Measurements from ENCODE around the gene RTN4.
A peak's percentile ranks its signal among the peaks of the same experiment; 100 is the strongest.

The RTN4 gene

DNA sequence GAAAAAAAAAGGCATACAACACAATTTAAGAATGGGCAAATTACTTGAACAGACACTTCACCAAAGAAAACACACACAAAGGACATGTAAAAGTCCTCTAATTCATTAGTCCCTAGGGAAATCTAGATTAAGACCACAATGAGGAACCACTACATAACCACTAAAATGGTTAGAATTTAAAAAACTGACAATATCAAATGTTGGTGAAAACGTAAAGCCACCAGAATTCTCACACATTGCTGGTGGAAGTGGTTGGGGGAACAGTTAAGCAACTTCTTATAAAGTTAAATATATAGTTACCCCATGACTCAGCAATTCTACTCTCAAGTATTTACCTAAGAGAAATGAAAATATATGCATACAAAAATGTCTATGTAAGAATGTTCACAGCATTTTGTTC is 11.8 kb downstream of the RTN4 start:
- H3K36me3 ChIP-seq (ENCODE audit: control insufficient read depth, insufficient read depth, low read length), result no peaks in the 10 kb centered on the region
- H3K4me3 ChIP-seq (replicated peaks; ENCODE audit: low read depth, low read length), result no peak overlapping the region
- no peak for DNase-seq (ENCODE audit: extremely low read depth, insufficient read length)
- no peaks in the 10 kb centered on the region for H3K27me3 ChIP-seq (replicated peaks; ENCODE audit: control insufficient read depth, insufficient read depth, low read length)
- no peak for TF ChIP-seq CTCF (IDR thresholded peaks at IDR 0.05; ENCODE audit: insufficient read depth, low read length, poor library complexity, severe bottlenecking)

GRCh38 chr2:55035716-55036115 is 14.5 kb downstream of the RTN4 start:
- no peak for DNase-seq (ENCODE audit: extremely low read depth, insufficient read length)
- Histone ChIP-seq H3K27me3 (replicated peaks; ENCODE audit: control insufficient read depth, insufficient read depth, low read length) (no peaks in the 10 kb centered on the region), H3K36me3 (ENCODE audit: control insufficient read depth, insufficient read depth, low read length) (no peaks in the 10 kb centered on the region), H3K4me3 (replicated peaks; ENCODE audit: low read depth, low read length) (no peak overlapping the region)
- TF ChIP-seq CTCF (IDR thresholded peaks at IDR 0.05; ENCODE audit: insufficient read depth, low read length, poor library complexity, severe bottlenecking), result no peak

DNA sequence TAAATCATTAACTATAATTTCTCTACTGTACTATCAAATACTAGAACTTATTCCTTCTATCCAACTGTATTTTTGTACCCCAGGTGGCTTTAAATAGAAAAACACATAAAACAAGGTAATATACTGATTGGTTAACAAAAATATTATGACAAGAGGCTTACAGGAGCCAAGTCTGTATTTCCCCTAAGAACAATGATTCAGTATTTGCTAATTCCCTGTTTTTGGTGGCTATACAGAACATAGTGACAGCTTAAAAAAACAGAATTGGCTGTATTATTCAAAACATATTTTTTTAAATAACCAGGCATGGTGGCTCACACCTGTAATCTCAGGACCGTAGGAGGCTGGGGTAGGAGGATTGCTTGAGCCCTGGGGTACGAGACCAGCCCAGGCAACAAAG is 16.3 kb downstream of the RTN4 start:
- Histone ChIP-seq H3K36me3 (ENCODE audit: control insufficient read depth, insufficient read depth, low read length) (no peaks in the 10 kb centered on the region), H3K4me3 (replicated peaks; ENCODE audit: low read depth, low read length) (no peak overlapping the region), H3K27me3 (replicated peaks; ENCODE audit: control insufficient read depth, insufficient read depth, low read length) (no peaks in the 10 kb centered on the region)
- no peak for DNase-seq (ENCODE audit: extremely low read depth, insufficient read length)
- no peak for TF ChIP-seq CTCF (IDR thresholded peaks at IDR 0.05; ENCODE audit: insufficient read depth, low read length, poor library complexity, severe bottlenecking)

DNA sequence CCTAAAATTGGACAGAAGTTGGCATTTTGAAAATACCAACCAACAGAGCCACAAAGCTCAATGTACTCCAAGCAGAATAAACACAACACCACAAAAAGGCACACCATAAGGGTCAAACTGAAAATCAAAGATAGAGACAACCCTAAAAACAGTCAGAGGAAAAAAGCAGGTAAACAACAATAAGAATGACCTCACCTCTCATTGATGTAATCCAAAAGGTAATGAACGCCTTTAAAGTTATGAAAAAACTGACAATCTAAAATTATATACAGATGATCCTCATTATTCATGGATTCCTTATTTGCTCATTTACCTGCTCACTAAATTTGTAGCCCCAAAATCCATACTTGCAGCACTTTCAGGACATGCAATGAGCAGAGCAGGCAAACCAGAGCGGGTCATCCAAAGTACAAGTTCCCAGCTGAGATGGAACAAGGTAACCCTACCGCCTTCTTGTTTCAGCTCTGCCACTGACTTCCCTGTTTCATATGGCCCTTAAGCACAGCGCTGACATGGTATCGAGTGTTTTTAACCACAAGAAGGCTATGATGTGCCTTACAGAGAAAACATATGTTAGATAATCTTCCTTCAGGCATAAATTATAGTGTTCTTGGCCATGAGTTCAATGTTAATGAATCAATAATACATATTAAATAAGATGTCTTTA is 17.0 kb downstream of the RTN4 start:
- Histone ChIP-seq H3K4me3 (replicated peaks; ENCODE audit: low read depth, low read length) (no peak overlapping the region), H3K27me3 (replicated peaks; ENCODE audit: control insufficient read depth, insufficient read depth, low read length) (no peaks in the 10 kb centered on the region), H3K36me3 (ENCODE audit: control insufficient read depth, insufficient read depth, low read length) (no peaks in the 10 kb centered on the region)
- DNase-seq (ENCODE audit: extremely low read depth, insufficient read length), result peak; percentile 59
- TF ChIP-seq CTCF (IDR thresholded peaks at IDR 0.05; ENCODE audit: insufficient read depth, low read length, poor library complexity, severe bottlenecking), result no peak

GRCh38 chr2:55031505-55031904 is 18.7 kb downstream of the RTN4 start:
- no peak for DNase-seq (ENCODE audit: extremely low read depth, insufficient read length)
- no peak overlapping the region for H3K4me3 ChIP-seq (replicated peaks; ENCODE audit: low read depth, low read length)
- H3K27me3 ChIP-seq (replicated peaks; ENCODE audit: control insufficient read depth, insufficient read depth, low read length), result no peaks in the 10 kb centered on the region
- TF ChIP-seq CTCF (IDR thresholded peaks at IDR 0.05; ENCODE audit: insufficient read depth, low read length, poor library complexity, severe bottlenecking), result no peak
- H3K36me3 ChIP-seq (ENCODE audit: control insufficient read depth, insufficient read depth, low read length), result no peaks in the 10 kb centered on the region

DNA sequence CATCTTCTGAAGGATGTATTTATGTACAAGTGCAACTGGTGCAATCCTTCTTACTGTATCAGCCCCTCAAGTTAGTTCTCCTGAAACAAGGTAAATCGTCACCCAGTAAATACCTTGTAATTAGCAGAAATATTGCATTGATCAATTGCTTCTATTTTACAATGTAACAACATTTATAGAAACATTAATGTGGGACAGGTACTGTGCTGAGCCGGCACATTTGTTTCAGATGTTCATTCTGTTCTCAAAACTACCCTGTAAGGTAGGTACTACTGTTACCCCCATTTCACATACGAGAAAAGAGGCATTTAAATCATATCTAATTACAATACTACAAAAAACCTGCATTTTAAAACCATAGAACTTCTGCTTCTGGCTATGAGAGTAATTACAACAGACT is 19.5 kb downstream of the RTN4 start:
- TF ChIP-seq CTCF (IDR thresholded peaks at IDR 0.05; ENCODE audit: insufficient read depth, low read length, poor library complexity, severe bottlenecking), result no peak
- Histone ChIP-seq H3K4me3 (replicated peaks; ENCODE audit: low read depth, low read length) (no peak overlapping the region), H3K27me3 (replicated peaks; ENCODE audit: control insufficient read depth, insufficient read depth, low read length) (no peaks in the 10 kb centered on the region), H3K36me3 (ENCODE audit: control insufficient read depth, insufficient read depth, low read length) (no peaks in the 10 kb centered on the region)
- no peak for DNase-seq (ENCODE audit: extremely low read depth, insufficient read length)

All from GM06990 (cell line).